Cardiac muscle cell (in vitro differentiated cells and primary cell): ENCODE measurements around the gene GRIFIN. TPM values are rescaled to one million over a fixed set of nuclear protein-coding genes. Genes with fewer than 3 reads are reported as not detected.

Source experiments
- DNase-seq, 2 donors: peaks; one replicate each; pipeline versions ENCODE4 v3.0.0 to v3.0.0-alpha.2; 2010 to 2017; ENCODE audit warnings: low read depth in 1 of 2, low spot score in 1 of 2
- H3K27ac ChIP-seq: fragments of 200-600 bp; sonication (generic); 2 replicates; pipeline ENCODE4 v1.5.1; 2016
- H3K27me3 ChIP-seq: fragments of 200-600 bp; sonication (generic); 2 replicates; pipeline ENCODE4 v1.6.0; 2016; ENCODE audit warnings: control low read depth
- H3K36me3 ChIP-seq: fragments of 200-600 bp; sonication (generic); 2 replicates; pipeline ENCODE4 v1.5.1; 2016; ENCODE audit warnings: control low read depth
- H3K4me1 ChIP-seq: fragments of 200-600 bp; sonication (generic); 2 replicates; pipeline ENCODE4 v1.8.1; 2017; ENCODE audit warnings: low read depth, mild to moderate bottlenecking, mixed run types
- H3K4me3 ChIP-seq: fragments of 200-600 bp; sonication (generic); 2 replicates; pipeline ENCODE4 v1.5.1; 2016; ENCODE audit warnings: mild to moderate bottlenecking
- H3K9me3 ChIP-seq: fragments of 200-600 bp; sonication (generic); 2 replicates; pipeline ENCODE4 v1.5.1; 2017; ENCODE audit warnings: low read depth, mild to moderate bottlenecking, control low read depth
- polyA plus RNA-seq: library from polyadenylated mRNA; unstranded; fragments of >200 nt; fragmentation: Nextera tagmentation; extraction: Ambion mirVana; gene quantifications from 2 replicates; pipeline ENCODE4 v1.2.1, GENCODE V29; 2016
- total RNA-seq: library from RNA; depleted of rRNA; stranded (reverse); fragments of >200 nt; gene quantifications from 2 replicates; pipeline ENCODE4 v1.2.3, GENCODE V29; 2016
- TF ChIP-seq, protein P1 (sequence below): IDR thresholded peaks from 2 replicates; pipeline ENCODE4 v1.5.1; 2012; ENCODE audit warnings: low read depth, mild to moderate bottlenecking, low read length

The GRIFIN gene
- total and polyA plus RNA-seq, 2 experiments from 2014 or later, result not detected

- Histone ChIP-seq H3K36me3 (no peaks in the 10 kb centered on the region), H3K4me1 (peaks cover 8% of the 10 kb centered on the region), H3K9me3 (no peaks in the 10 kb centered on the region), H3K27me3 (no peaks in the 10 kb centered on the region), H3K4me3 (no peak overlapping the region), H3K27ac (no peak overlapping the region)
- no peak for DNase-seq
- TF ChIP-seq, protein P1, sequence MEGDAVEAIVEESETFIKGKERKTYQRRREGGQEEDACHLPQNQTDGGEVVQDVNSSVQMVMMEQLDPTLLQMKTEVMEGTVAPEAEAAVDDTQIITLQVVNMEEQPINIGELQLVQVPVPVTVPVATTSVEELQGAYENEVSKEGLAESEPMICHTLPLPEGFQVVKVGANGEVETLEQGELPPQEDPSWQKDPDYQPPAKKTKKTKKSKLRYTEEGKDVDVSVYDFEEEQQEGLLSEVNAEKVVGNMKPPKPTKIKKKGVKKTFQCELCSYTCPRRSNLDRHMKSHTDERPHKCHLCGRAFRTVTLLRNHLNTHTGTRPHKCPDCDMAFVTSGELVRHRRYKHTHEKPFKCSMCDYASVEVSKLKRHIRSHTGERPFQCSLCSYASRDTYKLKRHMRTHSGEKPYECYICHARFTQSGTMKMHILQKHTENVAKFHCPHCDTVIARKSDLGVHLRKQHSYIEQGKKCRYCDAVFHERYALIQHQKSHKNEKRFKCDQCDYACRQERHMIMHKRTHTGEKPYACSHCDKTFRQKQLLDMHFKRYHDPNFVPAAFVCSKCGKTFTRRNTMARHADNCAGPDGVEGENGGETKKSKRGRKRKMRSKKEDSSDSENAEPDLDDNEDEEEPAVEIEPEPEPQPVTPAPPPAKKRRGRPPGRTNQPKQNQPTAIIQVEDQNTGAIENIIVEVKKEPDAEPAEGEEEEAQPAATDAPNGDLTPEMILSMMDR, result no peak
Observed at GRCh38 chr7:2432910-2433712, 43.1 kb downstream of the GRIFIN start.

DNA sequence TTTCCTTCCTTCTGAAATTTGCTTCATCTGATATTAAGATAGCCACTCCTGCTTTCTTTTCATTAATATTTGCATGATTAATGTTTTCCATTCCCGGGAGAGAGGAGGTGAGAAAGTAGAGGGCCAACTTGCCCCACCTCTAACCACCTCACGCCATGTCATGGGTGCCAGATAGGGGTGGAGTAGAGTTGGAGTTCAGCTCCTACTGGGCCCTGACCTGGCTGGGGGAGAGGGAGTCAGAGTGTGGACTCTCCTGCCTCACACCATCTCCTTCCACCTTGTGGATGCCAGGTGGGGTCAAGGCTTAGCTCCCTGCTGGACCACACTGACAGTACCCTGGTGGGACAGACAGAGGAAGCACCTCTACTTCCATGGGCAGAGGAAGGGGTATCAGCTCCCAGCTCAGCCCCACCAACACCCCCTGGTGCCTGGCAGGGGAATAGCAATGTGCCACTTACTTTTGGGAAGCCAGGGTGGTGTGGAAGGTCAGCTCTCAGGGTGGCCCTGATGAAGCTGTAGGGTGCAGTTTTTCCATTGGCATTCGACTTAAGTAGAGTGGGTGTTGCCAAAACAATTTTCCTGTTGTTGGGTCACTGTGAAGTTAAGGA is 44.8 kb downstream of the GRIFIN start:
- TF ChIP-seq, protein P1, result peak; percentile 63
- Histone ChIP-seq H3K4me1 (peaks cover 8% of the 10 kb centered on the region), H3K27me3 (no peaks in the 10 kb centered on the region), H3K9me3 (no peaks in the 10 kb centered on the region), H3K4me3 (no peak overlapping the region), H3K27ac (no peak overlapping the region), H3K36me3 (no peaks in the 10 kb centered on the region)
- peak in 1 of 2 donors; percentile 30 for DNase-seq

DNA sequence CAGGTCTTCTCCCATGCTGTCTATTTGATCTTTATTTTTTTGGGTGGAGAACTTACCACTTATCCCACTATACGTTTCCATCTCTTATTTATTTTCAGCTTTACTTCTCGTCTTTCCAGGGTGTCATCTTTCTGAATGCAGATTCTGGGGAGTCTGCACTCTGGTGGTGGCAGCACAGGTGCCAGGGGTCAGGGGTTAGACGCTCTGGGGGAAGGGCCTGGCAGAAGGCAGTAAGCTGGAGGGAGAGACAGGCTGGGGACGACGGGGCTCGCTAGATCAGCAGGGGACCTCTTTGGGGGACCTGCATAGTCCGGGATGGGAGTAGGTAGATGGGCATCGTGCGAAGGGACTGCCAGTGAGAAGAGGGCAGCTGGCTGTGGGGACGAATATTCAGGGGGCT is 50.4 kb downstream of the GRIFIN start:
- TF ChIP-seq, protein P1, result no peak
- DNase-seq, result no peak
- H3K36me3 ChIP-seq, result no peaks in the 10 kb centered on the region
- H3K9me3 ChIP-seq, result no peaks in the 10 kb centered on the region
- H3K27me3 ChIP-seq, result no peaks in the 10 kb centered on the region
- no peaks in the 10 kb centered on the region for H3K4me1 ChIP-seq
- no peak overlapping the region for H3K4me3 ChIP-seq
- no peak overlapping the region for H3K27ac ChIP-seq

Other genes starting within 250 kb of the GRIFIN start
- 56.2 and 70.6 TPM in 2 replicates for gene MAD1L1, start 243.5 kb downstream of the GRIFIN start, total RNA-seq
- 38.3 and 47.0 TPM in 2 replicates for gene MAD1L1, start 243.5 kb downstream of the GRIFIN start, polyA plus RNA-seq
- 22.6 and 24.2 TPM in 2 replicates for gene MRM2, start 234.2 kb downstream of the GRIFIN start, total RNA-seq
- gene MRM2, start 234.2 kb downstream of the GRIFIN start, polyA plus RNA-seq, result 35.6 and 53.5 TPM in 2 replicates
- gene NUDT1, start 234.2 kb downstream of the GRIFIN start, total RNA-seq, result 16.2 and 33.0 TPM in 2 replicates
- gene NUDT1, start 234.2 kb downstream of the GRIFIN start, polyA plus RNA-seq, result 33.8 and 37.5 TPM in 2 replicates
- 6.3 and 7.1 TPM in 2 replicates for gene SNX8, start 162.0 kb downstream of the GRIFIN start, total RNA-seq
- gene SNX8, start 162.0 kb downstream of the GRIFIN start, polyA plus RNA-seq, result 12.8 and 26.2 TPM in 2 replicates
- gene EIF3B, start 121.6 kb downstream of the GRIFIN start, total RNA-seq, result 132 and 161 TPM in 2 replicates
- gene EIF3B, start 121.6 kb downstream of the GRIFIN start, polyA plus RNA-seq, result 151 and 173 TPM in 2 replicates
- gene CHST12, start 72.8 kb downstream of the GRIFIN start, total RNA-seq, result 24.3 and 25.6 TPM in 2 replicates
- gene CHST12, start 72.8 kb downstream of the GRIFIN start, polyA plus RNA-seq, result 26.8 and 29.3 TPM in 2 replicates
- 1.3 and 1.6 TPM in 2 replicates for gene LFNG, start 43.4 kb upstream of the GRIFIN start, total RNA-seq
- gene LFNG, start 43.4 kb upstream of the GRIFIN start, polyA plus RNA-seq, result 0.45 TPM in 1 of 2 replicates, not detected in the other
- 79.9 and 109 TPM in 2 replicates for gene BRAT1, start 79.1 kb upstream of the GRIFIN start, total RNA-seq
- 80.5 and 106 TPM in 2 replicates for gene BRAT1, start 79.1 kb upstream of the GRIFIN start, polyA plus RNA-seq
- gene IQCE, start 82.6 kb upstream of the GRIFIN start, total RNA-seq, result 23.4 and 41.4 TPM in 2 replicates
- gene IQCE, start 82.6 kb upstream of the GRIFIN start, polyA plus RNA-seq, result 13.8 and 18.0 TPM in 2 replicates
- 61.0 and 64.6 TPM in 2 replicates for gene TTYH3, start 155.6 kb upstream of the GRIFIN start, total RNA-seq
- gene TTYH3, start 155.6 kb upstream of the GRIFIN start, polyA plus RNA-seq, result 71.4 and 86.6 TPM in 2 replicates
- gene AMZ1, start 211.8 kb upstream of the GRIFIN start, total RNA-seq, result 0.80 and 1.1 TPM in 2 replicates
- gene AMZ1, start 211.8 kb upstream of the GRIFIN start, polyA plus RNA-seq, result 1.6 and 1.7 TPM in 2 replicates